Activated T-cell treated with anti-CD3 and anti-CD28 coated beads, Interleukin-2, amount 50 U/mL, for 1 hour (primary cell): Measurements from ENCODE around the gene REEP3.
"Not testable (repeated sequence)": the region's sequence is repeated elsewhere in the genome, so short reads cannot be mapped to it uniquely, and the experiment has no call there.

Experiments
- DNase-seq: peaks from one replicate; pipeline ENCODE4 v3.0.0-alpha.2; 2020

REEP3 gene

GRCh38 chr10:63520500-63521415 lies at the start of gene REEP3:
TSS of gene REEP3 (plus strand) at chr10:63521401. CDS start at chr10:63521546, 145 bp downstream.
- DNase-seq: peak; percentile 61

DNA sequence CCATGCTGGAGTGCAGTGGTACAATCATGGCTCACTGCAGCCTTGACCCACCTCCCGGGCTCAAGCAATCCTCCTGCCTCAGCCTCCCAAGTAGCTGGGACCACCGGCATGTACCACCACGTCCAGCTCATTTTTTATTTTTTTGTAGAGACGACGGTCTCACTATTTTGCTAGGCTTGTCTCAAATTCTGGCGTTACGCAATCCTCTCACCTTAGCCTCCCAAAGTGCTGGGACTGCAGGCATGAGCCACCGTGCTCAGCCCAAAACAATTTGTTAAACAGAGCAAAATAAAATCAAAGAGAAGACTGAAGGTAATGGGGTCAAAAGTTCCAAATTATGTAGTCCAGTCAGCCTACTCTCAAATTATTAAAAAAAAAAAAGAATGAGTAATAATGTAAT lies 46.7 kb upstream of the REEP3 start:
- DNase-seq: no peak

DNA sequence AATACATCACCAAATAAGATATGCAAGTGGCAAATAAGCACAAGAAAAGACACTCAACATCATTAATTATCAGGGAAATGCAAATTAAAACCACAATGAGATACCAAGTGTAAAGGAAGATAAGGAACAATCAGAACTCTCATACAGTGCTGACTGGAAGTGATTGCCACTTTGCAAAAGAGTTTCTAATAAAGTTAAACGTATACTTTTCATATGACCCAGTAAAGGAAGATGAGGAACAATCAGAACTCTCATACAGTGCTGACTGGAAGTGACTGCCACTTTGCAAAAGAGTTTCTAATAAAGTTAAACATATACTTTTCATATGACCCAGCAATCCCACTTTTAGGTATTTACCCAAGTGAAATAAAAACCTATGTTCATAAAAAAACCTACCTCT lies 43.3 kb upstream of the REEP3 start:
- no peak for DNase-seq

GRCh38 chr10:63478564-63478963 lies 42.6 kb upstream of the REEP3 start:
- no peak for DNase-seq

GRCh38 chr10:63480237-63480636 lies 41.0 kb upstream of the REEP3 start:
- DNase-seq: no peak

GRCh38 chr10:63481815-63482421 lies 39.3 kb upstream of the REEP3 start:
- no peak for DNase-seq

DNA sequence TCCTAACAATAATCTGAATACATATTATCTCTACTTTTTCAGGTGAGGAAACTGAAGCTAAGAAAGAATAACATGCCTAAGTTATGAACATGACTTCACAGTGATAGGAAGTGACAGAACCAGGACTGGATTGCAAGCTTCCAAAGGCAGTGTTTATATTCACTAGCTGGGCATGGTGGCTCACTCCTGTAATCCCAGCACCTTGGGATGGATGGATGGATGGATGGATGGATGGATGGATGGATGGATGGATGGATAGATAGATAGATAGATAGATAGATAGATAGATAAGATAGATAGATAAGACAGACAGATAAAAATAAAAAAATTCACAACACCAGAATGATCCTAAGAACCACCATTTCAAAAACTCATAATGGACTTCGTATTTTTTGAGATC lies 37.2 kb upstream of the REEP3 start:
- DNase-seq: no peak

DNA sequence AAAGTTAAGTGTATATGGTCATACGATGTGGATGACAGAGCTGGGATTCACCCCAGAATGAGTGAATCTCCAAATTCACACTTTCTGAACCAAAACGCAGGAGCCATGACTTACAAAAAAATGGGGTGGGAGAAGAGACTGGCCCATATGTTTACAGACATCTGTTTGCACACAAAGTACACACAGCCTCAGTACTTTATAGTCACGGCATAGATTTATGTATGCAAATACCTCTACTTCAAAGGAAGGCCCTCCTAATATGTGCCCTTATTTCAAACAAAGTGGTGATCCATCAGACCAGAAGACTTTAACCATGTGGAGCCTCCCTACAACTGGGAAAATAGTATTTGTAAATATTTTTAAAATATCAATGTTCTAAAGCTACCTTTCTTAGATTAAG lies 33.2 kb upstream of the REEP3 start:
- no peak for DNase-seq

GRCh38 chr10:63489838-63490237 lies 31.4 kb upstream of the REEP3 start:
- DNase-seq: no peak

DNA sequence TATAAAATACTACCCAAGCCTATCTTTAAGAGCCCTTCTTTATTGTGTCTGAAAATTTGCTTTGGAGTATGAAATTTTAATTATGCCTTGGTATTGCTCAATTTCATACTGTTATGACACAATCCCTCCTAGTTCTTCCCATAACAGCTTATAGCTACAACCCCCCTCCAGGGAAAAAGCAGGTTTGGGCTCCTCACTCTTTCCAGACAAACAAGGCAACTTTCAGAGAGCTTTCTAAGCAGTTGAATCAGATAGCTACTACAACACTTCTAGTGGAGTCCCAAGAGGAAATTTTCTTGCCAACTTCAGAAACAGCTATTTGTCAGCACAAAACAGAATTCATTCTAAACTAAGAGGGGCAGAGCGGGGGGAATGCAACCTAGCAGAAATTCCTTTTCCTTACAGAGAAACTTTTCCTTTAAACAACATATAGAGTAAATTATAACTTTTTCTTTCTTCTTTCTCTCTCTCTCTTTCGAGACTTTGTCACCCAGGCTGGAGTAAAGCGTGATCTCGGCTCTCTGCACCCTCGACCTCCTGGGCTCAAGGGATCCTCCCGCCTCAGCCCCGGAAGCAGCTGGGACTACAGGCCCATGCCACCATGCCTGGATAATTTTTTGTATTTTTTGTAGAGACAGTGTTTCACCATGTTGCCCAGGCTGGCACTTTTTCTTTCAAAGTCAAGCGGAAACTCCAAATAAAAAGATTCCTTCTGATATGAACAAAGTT lies 29.4 kb upstream of the REEP3 start:
- no peak for DNase-seq

- DNase-seq: not testable (repeated sequence)
These were observed 28.9 kb upstream of the REEP3 start for GRCh38 chr10:63492317-63492690.

DNA sequence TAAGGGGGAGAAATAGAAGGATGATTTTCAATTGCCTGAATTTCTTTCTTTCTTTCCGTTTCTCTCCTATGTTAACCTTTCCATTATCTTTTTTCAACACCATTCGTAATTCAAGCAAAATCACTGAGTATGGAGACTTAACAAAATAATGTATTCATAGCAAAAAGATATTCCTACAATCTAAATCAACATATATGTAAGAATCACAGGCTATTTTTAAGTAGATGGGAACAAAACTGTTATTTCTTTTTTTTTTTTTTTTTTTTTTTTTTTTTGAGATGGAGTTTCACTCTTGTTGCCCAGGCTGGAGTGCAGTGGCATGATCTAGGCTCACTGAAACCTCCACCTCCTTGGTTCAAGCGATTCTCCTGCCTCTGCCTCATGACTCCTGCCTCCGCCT lies 28.2 kb upstream of the REEP3 start:
- no peak for DNase-seq

DNA sequence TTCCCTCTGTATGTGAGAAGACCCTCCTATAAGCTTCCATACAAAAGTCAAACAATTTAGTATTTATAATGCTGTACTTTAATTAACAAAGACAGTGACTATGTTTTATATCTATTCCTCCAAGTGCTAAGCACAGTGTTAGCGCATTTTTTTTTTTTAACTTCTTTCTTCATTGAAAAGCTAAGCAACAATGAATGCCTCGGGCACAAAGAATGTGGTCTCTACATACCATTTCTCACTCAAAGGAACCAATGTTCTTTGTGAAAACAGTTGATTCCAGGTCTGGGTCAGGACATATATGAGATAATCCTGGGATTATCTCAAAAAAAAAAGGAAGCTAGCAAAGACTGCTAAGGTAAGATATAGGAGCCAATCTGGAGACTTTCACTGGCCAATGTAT lies 26.2 kb upstream of the REEP3 start:
- DNase-seq: no peak

- DNase-seq: no peak
These were observed 24.6 kb upstream of the REEP3 start for GRCh38 chr10:63496561-63496960.

- no peak for DNase-seq
These were observed 23.9 kb upstream of the REEP3 start for GRCh38 chr10:63497321-63497720.

DNA sequence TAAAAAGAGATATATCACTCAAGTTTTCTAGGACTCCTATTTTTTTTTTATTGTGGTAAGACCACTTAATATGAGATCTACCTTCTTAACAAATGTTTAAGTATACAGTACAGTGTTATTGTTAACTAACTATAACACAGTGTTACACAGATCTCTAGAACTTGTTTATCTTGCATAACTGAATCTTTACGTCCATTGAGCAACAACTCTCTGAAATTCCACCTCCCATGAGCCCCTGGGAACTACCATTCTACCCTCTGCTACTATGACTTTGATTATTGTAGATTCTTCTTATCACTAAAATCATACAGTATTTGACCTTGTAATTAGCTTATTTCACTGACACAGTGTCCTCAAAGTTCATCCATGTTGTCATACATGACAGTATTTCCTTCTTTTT lies 22.5 kb upstream of the REEP3 start:
- no peak for DNase-seq

DNA sequence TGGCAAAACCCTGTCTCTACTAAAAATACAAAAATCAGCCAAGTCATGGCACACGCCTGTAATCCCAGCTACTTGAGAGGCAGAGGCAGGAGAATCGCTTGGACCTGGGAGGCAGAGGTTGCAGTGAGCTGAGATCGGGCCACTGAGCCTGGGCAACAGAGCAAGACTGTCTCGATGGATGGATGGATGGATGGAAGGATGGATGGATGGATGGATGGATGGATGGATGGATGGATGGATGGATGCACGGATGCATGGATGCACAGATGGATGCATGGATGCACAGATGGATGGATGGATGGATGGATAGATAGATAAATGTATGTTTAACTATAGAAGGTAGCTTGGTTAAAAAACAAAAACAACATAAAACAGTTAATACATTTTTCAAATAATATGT lies 20.6 kb upstream of the REEP3 start:
- not testable (repeated sequence) for DNase-seq

- DNase-seq: no peak
These were observed 19.2 kb upstream of the REEP3 start for GRCh38 chr10:63501954-63502353.

- no peak for DNase-seq
These were observed 18.4 kb upstream of the REEP3 start for GRCh38 chr10:63502832-63503231.

- DNase-seq: no peak
These were observed 17.8 kb upstream of the REEP3 start for GRCh38 chr10:63503395-63503794.

- DNase-seq: no peak
These were observed 16.9 kb upstream of the REEP3 start for GRCh38 chr10:63504145-63504881.

DNA sequence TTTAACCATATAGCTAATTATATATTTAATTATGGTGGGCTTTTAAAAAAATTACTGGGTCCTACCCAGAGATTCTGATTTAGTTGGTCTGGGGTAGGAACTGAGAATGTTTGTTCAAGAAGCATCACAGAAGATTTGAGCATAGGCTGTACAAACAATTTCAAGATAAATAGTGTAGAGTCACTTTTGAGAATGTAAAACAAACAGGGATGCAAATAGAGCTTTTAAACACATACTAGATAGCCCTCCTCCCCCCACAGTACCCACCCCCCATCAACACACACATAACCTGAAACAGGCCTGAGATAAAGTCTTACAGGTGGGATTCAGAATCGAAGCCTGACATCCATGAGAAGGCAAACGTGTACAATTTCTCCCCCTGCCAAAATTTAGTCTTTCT lies 15.6 kb upstream of the REEP3 start:
- DNase-seq: no peak

GRCh38 chr10:63506554-63506953 lies 14.6 kb upstream of the REEP3 start:
- no peak for DNase-seq
